H54 (cell line): ENCODE results near the gene ITGAD.

Experiments
- DNase-seq: peaks from one replicate; pipeline ENCODE4 v3.0.0; 2011; ENCODE audit warnings: low spot score, mixed read lengths; ENCODE audit not compliant: insufficient read length
- FAIRE-seq: peaks from 3 replicates; lab custom pipeline; 2011; peaks lifted over from hg19 to GRCh38; lab: Jason Lieb, UNC
- POLR2A ChIP-seq: IDR thresholded peaks from 2 replicates; pipeline ENCODE4 v1.6.1; 2011; ENCODE audit warnings: low read depth, mild to moderate bottlenecking, low read length

Gene ITGAD

DNA sequence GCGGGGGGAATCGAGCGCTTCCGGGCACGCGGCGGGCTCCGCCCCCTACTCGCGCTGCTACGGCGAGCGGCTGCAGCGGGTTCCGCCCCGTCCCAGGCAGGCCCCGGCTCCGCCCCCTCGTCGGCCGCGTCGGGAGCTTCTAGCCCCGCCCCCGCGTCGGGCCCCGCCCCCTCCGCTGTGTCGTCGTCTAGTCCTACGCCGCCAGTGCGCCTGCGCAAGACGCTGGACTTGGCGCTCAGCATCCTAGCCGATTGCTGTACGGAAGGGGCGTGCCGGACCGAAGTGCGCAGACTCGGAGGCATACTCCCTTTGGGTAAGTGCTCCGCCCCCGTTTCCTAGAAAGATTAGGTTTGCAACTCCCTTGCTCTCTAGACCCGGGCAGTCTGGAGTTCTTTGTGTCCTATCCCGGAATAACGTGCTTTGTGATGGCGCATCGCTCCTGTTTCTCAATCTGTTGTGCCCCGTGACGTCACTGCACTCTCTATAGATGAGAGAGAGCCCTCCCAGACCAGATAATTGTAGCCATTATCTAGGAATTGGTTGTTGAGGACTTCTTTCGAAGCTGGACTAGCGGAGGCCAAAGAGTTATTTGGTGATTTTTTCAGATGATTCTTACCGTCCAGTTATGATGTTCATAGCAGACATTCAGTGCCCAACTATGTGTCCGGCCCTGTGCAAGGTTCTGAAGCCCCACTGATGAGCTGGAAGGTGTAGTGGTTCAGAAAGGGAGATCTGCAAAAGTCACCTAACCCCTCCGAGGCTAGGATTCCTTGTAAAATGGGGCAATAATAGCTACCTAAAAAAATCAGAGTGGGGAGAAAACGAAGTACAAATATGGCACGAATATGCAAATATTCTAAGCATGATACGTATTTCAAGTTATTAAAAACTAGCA, 66.8 kb downstream of the ITGAD start:
- FAIRE-seq (peak; percentile 43), DNase-seq (peak; percentile 86)
- TF ChIP-seq POLR2A: peak; percentile 35; the same call in 1 of the 2 replicates

GRCh38 chr16:31460582-31461002, 67.5 kb downstream of the ITGAD start:
- FAIRE-seq: no peak
- TF ChIP-seq POLR2A: no peak
- DNase-seq: no peak

DNA sequence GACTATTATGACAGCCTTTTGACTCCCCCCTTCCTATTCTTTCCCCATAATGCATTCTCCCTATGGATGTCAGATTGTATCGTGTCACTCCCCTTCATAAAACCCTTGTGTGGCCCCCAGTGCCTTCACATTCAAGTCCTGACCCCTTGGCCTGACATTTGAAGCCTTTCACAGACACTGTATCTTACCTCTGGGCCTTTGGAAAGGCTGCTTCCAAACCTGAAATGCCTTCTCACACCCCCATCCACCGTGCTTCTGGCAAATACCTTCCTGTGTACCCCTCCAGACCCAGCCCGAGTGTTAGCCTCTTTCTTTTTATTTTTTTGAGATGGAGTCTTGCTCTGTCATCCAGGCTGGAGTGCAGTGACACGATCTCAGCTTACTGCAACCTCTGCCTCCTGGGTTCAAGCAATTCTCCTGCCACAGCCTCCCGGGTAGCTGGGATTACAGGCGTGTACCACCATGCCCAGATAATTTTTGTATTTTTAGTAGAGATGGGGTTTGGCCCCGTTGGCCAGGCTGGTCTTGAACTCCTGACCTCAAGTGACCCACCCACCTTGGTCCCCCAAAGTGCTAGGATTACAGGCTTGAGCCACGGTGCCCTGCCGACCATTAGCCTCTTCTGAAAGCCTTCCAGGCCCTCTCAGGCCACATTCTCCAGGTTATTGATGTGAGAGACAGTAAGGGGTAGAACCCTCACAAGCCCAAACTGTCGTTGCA, 68.2 kb downstream of the ITGAD start:
- no peak for TF ChIP-seq POLR2A
- no peak for FAIRE-seq
- DNase-seq: no peak

DNA sequence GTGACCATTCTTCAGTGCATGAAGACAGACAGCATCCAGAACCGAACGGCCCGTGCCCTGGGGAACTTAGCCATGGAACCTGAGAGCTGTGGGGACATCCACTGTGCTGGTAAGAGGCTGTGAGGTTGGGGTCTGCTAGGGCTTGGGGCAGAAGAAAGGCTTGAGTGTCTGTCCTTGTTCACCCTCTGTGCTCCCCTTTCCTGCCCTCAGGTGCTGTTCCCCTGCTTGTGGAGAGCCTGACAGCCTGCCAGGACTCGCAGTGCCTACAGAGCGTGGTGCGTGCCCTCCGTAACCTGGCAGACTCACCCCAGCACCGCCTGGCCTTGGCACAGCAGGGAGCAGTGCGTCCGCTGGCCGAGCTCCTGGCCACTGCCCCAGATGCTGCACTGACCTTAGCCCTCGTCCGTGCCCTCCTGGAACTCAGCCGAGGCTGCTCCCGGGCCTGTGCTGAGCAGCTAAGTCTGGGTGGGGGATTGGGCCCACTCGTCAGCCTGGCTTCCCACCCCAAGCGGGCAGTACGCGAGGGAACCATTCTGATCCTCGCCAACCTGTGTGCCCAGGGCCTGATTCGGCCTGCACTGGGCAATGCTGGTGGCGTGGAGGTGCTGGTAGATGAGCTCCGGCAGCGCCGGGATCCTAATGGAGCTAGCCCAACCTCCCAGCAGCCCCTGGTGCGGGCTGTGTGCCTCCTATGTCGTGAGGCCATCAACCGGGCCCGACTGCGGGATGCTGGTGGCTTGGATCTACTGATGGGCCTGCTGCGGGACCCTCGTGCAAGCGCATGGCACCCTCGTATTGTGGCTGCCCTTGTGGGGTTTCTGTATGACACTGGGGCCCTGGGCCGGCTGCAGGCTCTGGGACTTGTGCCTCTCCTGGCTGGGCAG, 69.0 kb downstream of the ITGAD start:
- no peak for FAIRE-seq

GRCh38 chr16:31464348-31464769, 71.2 kb downstream of the ITGAD start:
- TF ChIP-seq POLR2A: no peak
- FAIRE-seq (no peak), DNase-seq (no peak)

More for the DNA sequence above, 69.0 kb downstream of the ITGAD start:
- DNase-seq: no peak
- TF ChIP-seq POLR2A: no peak

DNA sequence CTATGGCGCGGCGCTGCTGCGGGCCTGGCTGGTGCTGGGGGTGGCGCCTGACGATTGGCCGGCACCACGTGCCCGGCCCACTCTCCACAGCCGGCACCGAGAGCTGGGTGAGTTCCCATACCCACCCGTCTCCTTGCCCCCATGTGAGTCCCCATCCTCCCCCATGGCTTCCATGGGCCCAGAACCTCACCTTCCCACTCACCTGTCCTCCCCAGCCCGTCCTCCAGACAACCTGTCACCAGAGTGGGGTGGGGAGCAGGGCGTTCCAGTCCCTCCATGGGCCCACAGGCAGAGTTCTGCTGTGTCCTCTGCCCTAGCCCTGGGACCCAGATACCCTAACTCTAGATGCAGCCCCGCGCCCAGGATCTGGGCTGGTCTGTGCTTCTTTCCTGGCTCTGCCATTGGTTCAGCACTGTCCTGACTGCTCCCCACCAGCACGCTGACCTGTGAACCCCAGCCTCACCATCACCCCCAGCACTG, 71.7 kb downstream of the ITGAD start:
- no peak for TF ChIP-seq POLR2A
- DNase-seq (no peak), FAIRE-seq (no peak)

GRCh38 chr16:31465788-31466370, 72.7 kb downstream of the ITGAD start:
- DNase-seq: no peak
- no peak for FAIRE-seq
- TF ChIP-seq POLR2A: no peak

GRCh38 chr16:31466381-31466841, 73.3 kb downstream of the ITGAD start:
- DNase-seq: no peak
- FAIRE-seq: no peak
- TF ChIP-seq POLR2A: no peak

DNA sequence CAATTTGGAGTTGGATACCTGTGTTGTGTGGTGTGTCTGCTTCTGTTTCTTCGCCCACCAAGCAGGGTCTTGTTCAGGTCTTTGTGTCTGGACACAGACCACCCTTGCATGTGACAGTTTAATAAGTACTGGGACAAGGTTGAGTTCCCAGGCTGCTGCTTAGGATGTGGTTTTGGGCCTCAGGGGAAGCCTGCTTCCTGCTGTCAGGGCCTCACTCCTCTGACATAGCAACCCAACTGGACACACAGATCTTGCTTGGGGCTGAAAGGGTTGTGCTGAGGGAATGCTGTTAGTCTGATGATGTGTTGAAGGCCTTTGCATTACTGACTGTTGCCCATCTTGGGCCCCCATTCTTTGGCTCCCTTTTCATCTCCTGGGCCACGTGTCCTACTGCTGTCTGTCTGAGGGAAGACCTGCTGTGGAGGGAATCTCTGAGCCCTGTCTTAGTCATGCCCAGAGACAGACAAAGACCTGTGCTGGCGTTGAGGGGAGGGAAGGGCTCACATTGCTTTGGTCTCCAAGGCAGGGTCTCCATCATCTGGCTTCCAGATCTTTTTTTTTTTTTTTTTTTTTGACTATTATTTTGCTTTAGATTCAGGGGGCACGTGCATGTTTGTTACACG, 74.1 kb downstream of the ITGAD start:
- FAIRE-seq (no peak), DNase-seq (no peak)
- TF ChIP-seq POLR2A: no peak

GRCh38 chr16:31467858-31468257, 74.7 kb downstream of the ITGAD start:
- FAIRE-seq (no peak), DNase-seq (no peak)
- no peak for TF ChIP-seq POLR2A

- no peak for TF ChIP-seq POLR2A
- FAIRE-seq: no peak
- DNase-seq: no peak
These were observed 77.5 kb downstream of the ITGAD start for GRCh38 chr16:31470615-31471014.

- FAIRE-seq (no peak), DNase-seq (no peak)
- TF ChIP-seq POLR2A: no peak
These were observed 78.2 kb downstream of the ITGAD start for GRCh38 chr16:31471241-31471874.
